ENCODE data around the gene PLAA. TPM values are rescaled to one million over a fixed set of nuclear protein-coding genes. Genes with fewer than 3 reads are reported as not detected.

PLAA gene
- total and polyA plus RNA-seq, 7 donors = 13.9 to 32.1 (median 20.8) TPM

GRCh38 chr9:26925609-26926008 lies 21.4 kb downstream of the PLAA start:
- DNase-seq = no peak
- Histone ChIP-seq H3K36me3 (peaks cover 3 to 84% (median 22%) of the 10 kb centered on the region in 4 donors), H3K4me1 (peaks cover 0 to 12% (median 8%) of the 10 kb centered on the region in 4 donors), H3K4me3 (no peak overlapping the region), H3K27me3 (no peaks in the 10 kb centered on the region), H3K9me3 (no peaks in the 10 kb centered on the region), H3K27ac (no peak overlapping the region)
- WGBS, 2 donors = 27 to 81% methylated on average over 4 of the region's 4 CpGs
- intact Hi-C loops (cut with DNase I) = no loop called here
- no peak for TF ChIP-seq CTCF (IDR thresholded peaks at IDR 0.05)
- no peak for TF ChIP-seq POLR2A (IDR thresholded peaks at IDR 0.05)
- no peak for TF ChIP-seq POLR2AphosphoS5 (IDR thresholded peaks at IDR 0.05)
- TF ChIP-seq EP300 (IDR thresholded peaks at IDR 0.05) = no peak

GRCh38 chr9:26919698-26920097 lies 27.3 kb downstream of the PLAA start:
- intact Hi-C loops (cut with DNase I) = no loop called here
- Histone ChIP-seq H3K27ac (no peak overlapping the region), H3K4me1 (no peaks in the 10 kb centered on the region), H3K36me3 (peaks cover 14 to 92% (median 26%) of the 10 kb centered on the region in 4 donors), H3K9me3 (no peaks in the 10 kb centered on the region), H3K4me3 (no peak overlapping the region), H3K27me3 (no peaks in the 10 kb centered on the region)
- TF ChIP-seq POLR2AphosphoS5 (IDR thresholded peaks at IDR 0.05) (no peak), POLR2A (IDR thresholded peaks at IDR 0.05) (no peak), CTCF (IDR thresholded peaks at IDR 0.05) (no peak), EP300 (IDR thresholded peaks at IDR 0.05) (no peak)
- WGBS, 2 donors = 40 to 54% methylated on average over 1 of the region's 1 CpG
- no peak for DNase-seq

GRCh38 chr9:26913138-26913668 lies 33.8 kb downstream of the PLAA start:
- 92 to 95% methylated on average over 2 of the region's 2 CpGs for WGBS, 2 donors
- Histone ChIP-seq H3K27ac (no peak overlapping the region), H3K9me3 (no peaks in the 10 kb centered on the region), H3K36me3 (peaks cover 10 to 65% (median 13%) of the 10 kb centered on the region in 4 donors), H3K4me1 (no peaks in the 10 kb centered on the region), H3K27me3 (no peaks in the 10 kb centered on the region), H3K4me3 (no peak overlapping the region)
- intact Hi-C loops (cut with DNase I) = no loop called here
- TF ChIP-seq EP300 (IDR thresholded peaks at IDR 0.05) = no peak
- no peak for DNase-seq

- no peaks in the 10 kb centered on the region for H3K27me3 ChIP-seq
- H3K9me3 ChIP-seq = no peaks in the 10 kb centered on the region
- H3K4me3 ChIP-seq = no peak overlapping the region
- TF ChIP-seq CTCF (IDR thresholded peaks at IDR 0.05) (no peak), POLR2AphosphoS5 (IDR thresholded peaks at IDR 0.05) (no peak), EP300 (IDR thresholded peaks at IDR 0.05) (no peak), POLR2A (IDR thresholded peaks at IDR 0.05) (no peak)
- intact Hi-C loops (cut with DNase I) = no loop called here
- WGBS, 2 donors = 87 to 91% methylated on average over 1 of the region's 1 CpG
- DNase-seq = no peak
- H3K36me3 ChIP-seq = peaks cover 0 to 46% (median 9%) of the 10 kb centered on the region in 4 donors
- no peaks in the 10 kb centered on the region for H3K4me1 ChIP-seq
- no peak overlapping the region for H3K27ac ChIP-seq
These were observed 42.4 kb downstream of the PLAA start for GRCh38 chr9:26904671-26905070.

GRCh38 chr9:26904070-26904469 lies 43.0 kb downstream of the PLAA start:
- H3K4me3 ChIP-seq = no peak overlapping the region
- no peaks in the 10 kb centered on the region for H3K9me3 ChIP-seq
- no peak for TF ChIP-seq POLR2A (IDR thresholded peaks at IDR 0.05)
- no peak for TF ChIP-seq CTCF (IDR thresholded peaks at IDR 0.05)
- TF ChIP-seq EP300 (IDR thresholded peaks at IDR 0.05) = no peak
- TF ChIP-seq POLR2AphosphoS5 (IDR thresholded peaks at IDR 0.05) = no peak
- H3K27ac ChIP-seq = no peak overlapping the region
- intact Hi-C loops (cut with DNase I) = no loop called here
- H3K27me3 ChIP-seq = no peaks in the 10 kb centered on the region
- H3K36me3 ChIP-seq = peaks cover 0 to 42% (median 9%) of the 10 kb centered on the region in 4 donors
- no peaks in the 10 kb centered on the region for H3K4me1 ChIP-seq
- WGBS, 2 donors = 69 to 78% methylated on average over 3 of the region's 3 CpGs
- no peak for DNase-seq

All from sigmoid colon (tissue), 7 donors.